IMR-90 (cell line): ENCODE results near the gene DERA. TPM values are rescaled to one million over a fixed set of nuclear protein-coding genes. Genes with fewer than 3 reads are reported as not detected.

Experiments
- ATAC-seq: fragments of 200-7000 bp; cut with Tn5 transposase; 2 replicates; pipeline ENCODE4 v1.9.1; 2020; ENCODE audit warnings: low read depth, mild to moderate bottlenecking, moderate library complexity
- BruUV-seq: library from RNA; stranded (reverse); fragments of 400-500 nt; replicated peaks from 2 replicates; lab custom pipeline; 2021; lab: Mats Ljungman, UMichigan
- CTCF ChIA-PET: fragments of 300-600 bp; formaldehyde crosslinking; extraction: SDS; loops from one replicate; lab custom pipeline; 2021; ENCODE audit warnings: antibody characterized with exemption; lab: Yijun Ruan, JAX
- POLR2A ChIA-PET: fragments of 300-600 bp; sonication (Branson Sonifier 250); formaldehyde crosslinking; loops from one replicate; lab custom pipeline; 2022; ENCODE audit warnings: antibody characterized with exemption; ENCODE audit not compliant: unreplicated experiment; lab: Charles Lee
- DNase-seq: peaks from one replicate; pipeline ENCODE4 v3.0.0; 2013
- H2AFZ ChIP-seq: replicated peaks from 2 replicates; pipeline ENCODE3; 2013; ENCODE audit warnings: low read length, mild to moderate bottlenecking; ENCODE audit not compliant: poor library complexity
- H2AK5ac ChIP-seq: 2 replicates; pipeline ENCODE4 v1.6.1; 2013; ENCODE audit warnings: low read depth, low read length, inconsistent platforms
- H2AK9ac ChIP-seq: replicated peaks from 2 replicates; pipeline ENCODE3; 2013; ENCODE audit warnings: mild to moderate bottlenecking, low read depth, low read length, moderate library complexity; ENCODE audit not compliant: poor library complexity
- H2BK120ac ChIP-seq: 2 replicates; pipeline ENCODE4 v1.6.1; 2013; ENCODE audit warnings: low read depth, low read length, inconsistent platforms
- H2BK15ac ChIP-seq: 3 replicates; pipeline ENCODE4 v1.6.1; 2013; ENCODE audit warnings: low read depth, low read length, inconsistent platforms
- H2BK20ac ChIP-seq: 2 replicates; pipeline ENCODE4 v1.6.1; 2013; ENCODE audit warnings: low read depth, mild to moderate bottlenecking, inconsistent platforms, low read length, moderate library complexity
- H2BK5ac ChIP-seq: 2 replicates; pipeline ENCODE4 v1.6.1; 2013; ENCODE audit warnings: mild to moderate bottlenecking, low read depth, low read length, inconsistent platforms; ENCODE audit not compliant: poor library complexity, severe bottlenecking
- H3K14ac ChIP-seq: replicated peaks from 2 replicates; pipeline ENCODE4 v1.6.1; 2013; ENCODE audit warnings: low read depth, low read length, inconsistent platforms
- H3K18ac ChIP-seq: 2 replicates; pipeline ENCODE4 v1.6.1; 2013; ENCODE audit warnings: low read depth, low read length, control low read depth
- H3K23ac ChIP-seq: 2 replicates; pipeline ENCODE4 v1.6.1; 2013; ENCODE audit warnings: low read depth, low read length, inconsistent platforms
- H3K27ac ChIP-seq: 2 replicates; pipeline ENCODE4 v1.5.1; 2013; ENCODE audit warnings: mild to moderate bottlenecking, control low read depth, low read length; ENCODE audit not compliant: insufficient read depth
- H3K27me3 ChIP-seq: 2 replicates; pipeline ENCODE4 v1.6.1; 2013; ENCODE audit warnings: low read length; ENCODE audit not compliant: control insufficient read depth, insufficient read depth
- H3K36me3 ChIP-seq: 2 replicates; pipeline ENCODE4 v1.6.1; 2013; ENCODE audit warnings: low read length, mixed read lengths; ENCODE audit not compliant: control insufficient read depth, insufficient read depth
- H3K4ac ChIP-seq: 2 replicates; pipeline ENCODE4 v1.6.1; 2013; ENCODE audit warnings: low read depth, low read length, inconsistent platforms
- H3K4me1 ChIP-seq: 2 replicates; pipeline ENCODE4 v1.6.1; 2013; ENCODE audit warnings: low read length, mixed read lengths; ENCODE audit not compliant: control insufficient read depth, insufficient read depth
- H3K4me2 ChIP-seq: 2 replicates; pipeline ENCODE4 v1.6.1; 2013; ENCODE audit warnings: low read depth, mild to moderate bottlenecking, control low read depth, low read length, moderate library complexity
- H3K4me3 ChIP-seq: 2 replicates; pipeline ENCODE4 v1.5.1; 2013; ENCODE audit warnings: low read depth, mild to moderate bottlenecking, control low read depth, low read length, moderate library complexity; ENCODE audit not compliant: insufficient read depth
- H3K56ac ChIP-seq: 2 replicates; pipeline ENCODE4 v1.6.1; 2013; ENCODE audit warnings: low read length, inconsistent platforms; ENCODE audit not compliant: insufficient read depth; ENCODE audit errors: extremely low read depth
- H3K79me1 ChIP-seq, 2 experiments: 2 replicates each; pipeline ENCODE4 v1.6.1; 2013; ENCODE audit warnings: low read length in 2 of 2, inconsistent platforms in 1 of 2, low read depth in 1 of 2
- H3K9ac ChIP-seq: 2 replicates; pipeline ENCODE4 v1.6.1; 2013; ENCODE audit warnings: low read depth, low read length, control low read depth
- H3K9me1 ChIP-seq: 2 replicates; pipeline ENCODE4 v1.6.1; 2013; ENCODE audit warnings: low read length, inconsistent platforms; ENCODE audit not compliant: insufficient read depth
- H3K9me3 ChIP-seq: 2 replicates; pipeline ENCODE4 v1.6.1; 2013; ENCODE audit warnings: low read length; ENCODE audit not compliant: control insufficient read depth, insufficient read depth
- H4K20me1 ChIP-seq: 2 replicates; pipeline ENCODE4 v1.6.1; 2013; ENCODE audit warnings: low read length, inconsistent platforms; ENCODE audit not compliant: insufficient read depth
- H4K5ac ChIP-seq: 2 replicates; pipeline ENCODE4 v1.6.1; 2013; ENCODE audit warnings: mild to moderate bottlenecking, low read depth, low read length, control low read depth
- H4K8ac ChIP-seq, 2 experiments: 2 replicates each; pipeline ENCODE4 v1.6.1; 2013; ENCODE audit warnings: low read depth in 2 of 2, low read length in 2 of 2, control low read depth in 1 of 2, inconsistent platforms in 1 of 2
- H4K91ac ChIP-seq: 2 replicates; pipeline ENCODE4 v1.6.1; 2013; ENCODE audit warnings: low read depth, low read length, inconsistent platforms; ENCODE audit not compliant: insufficient read depth
- BHLHE40 ChIP-seq: fragments of 150-350 bp; IDR thresholded peaks from 2 replicates; pipeline ENCODE4 v1.6.1; 2016; ENCODE audit warnings: mild to moderate bottlenecking, low read depth, low read length
- CEBPB ChIP-seq: IDR thresholded peaks from 2 replicates; pipeline ENCODE4 v1.6.1; 2012; ENCODE audit warnings: low read depth, low read length, improper control_type of control experiment
- CHD1 ChIP-seq: IDR thresholded peaks from 2 replicates; pipeline ENCODE4 v1.6.1; 2012; ENCODE audit warnings: low read depth, low read length, improper control_type of control experiment
- CTCF ChIP-seq: conservative IDR thresholded peaks from 2 replicates; pipeline ENCODE4 v1.5.1; 2012; ENCODE audit warnings: mild to moderate bottlenecking, low read depth, low read length, improper control_type of control experiment
- ELK1 ChIP-seq: fragments of 150-350 bp; IDR thresholded peaks from 2 replicates; pipeline ENCODE4 v1.6.1; 2016; ENCODE audit warnings: low read depth, mild to moderate bottlenecking, low read length, moderate library complexity, borderline replicate concordance
- FOS ChIP-seq: fragments of 150-350 bp; IDR thresholded peaks from 2 replicates; pipeline ENCODE4 v1.6.1; 2016; ENCODE audit warnings: low read depth, low read length
- MAFK ChIP-seq: IDR thresholded peaks from 2 replicates; pipeline ENCODE4 v1.6.1; 2012; ENCODE audit warnings: low read depth, low read length, improper control_type of control experiment
- MAZ ChIP-seq: IDR thresholded peaks from 2 replicates; pipeline ENCODE4 v1.6.1; 2012; ENCODE audit warnings: low read depth, mild to moderate bottlenecking, low read length, improper control_type of control experiment, moderate library complexity, borderline replicate concordance
- MXI1 ChIP-seq: IDR thresholded peaks from 2 replicates; pipeline ENCODE4 v1.6.1; 2012; ENCODE audit warnings: low read depth, mild to moderate bottlenecking, low read length, moderate library complexity, borderline replicate concordance
- NFE2L2 ChIP-seq: fragments of 150-350 bp; IDR thresholded peaks from 2 replicates; pipeline ENCODE4 v1.6.1; 2016; ENCODE audit warnings: low read depth, mild to moderate bottlenecking, low read length
- POLR2A ChIP-seq: IDR thresholded peaks from 2 replicates; pipeline ENCODE4 v1.6.1; 2012; ENCODE audit warnings: mild to moderate bottlenecking, low read depth, low read length
- RAD21 ChIP-seq: IDR thresholded peaks from 2 replicates; pipeline ENCODE4 v1.6.1; 2012; ENCODE audit warnings: low read length, improper control_type of control experiment
- RCOR1 ChIP-seq: IDR thresholded peaks from 2 replicates; pipeline ENCODE4 v1.6.1; 2012; ENCODE audit warnings: mild to moderate bottlenecking, low read length, improper control_type of control experiment; ENCODE audit not compliant: insufficient replicate concordance
- RFX5 ChIP-seq: IDR thresholded peaks from 2 replicates; pipeline ENCODE4 v1.8.0; 2012; ENCODE audit warnings: low read depth, mild to moderate bottlenecking, low read length, moderate library complexity
- SMC3 ChIP-seq: fragments of 150-350 bp; IDR thresholded peaks from 2 replicates; pipeline ENCODE4 v1.6.1; 2016; ENCODE audit warnings: low read depth, mild to moderate bottlenecking, antibody characterized with exemption, low read length, moderate library complexity
- USF2 ChIP-seq: fragments of 150-350 bp; IDR thresholded peaks from 2 replicates; pipeline ENCODE4 v1.6.1; 2017; ENCODE audit warnings: mild to moderate bottlenecking, antibody characterized with exemption, low read length, low read depth
- WGBS, 2 experiments: methylation state at CpG; one replicate each; pipeline versions ENCODE4 v1.1.5 to v1.1.7; 2013; ENCODE audit warnings: missing lambda C conversion rate in 2 of 2; ENCODE audit not compliant: insufficient read length in 1 of 2; ENCODE audit errors: extremely low coverage in 2 of 2; 5-methylcytosine and 5-hydroxymethylcytosine counted together
- dilution Hi-C: fragments of 300-500 bp; cut with HindIII; formaldehyde crosslinking; loops from one replicate; pipeline ENCODE4 v1.14.3; 2018; ENCODE audit warnings: low sequenced_read_pairs; ENCODE audit not compliant: unreplicated experiment
- in situ Hi-C: fragments of 300-500 bp; cut with MboI; formaldehyde crosslinking; loops from 3 replicates; pipeline ENCODE4 v1.14.3; 2019; ENCODE audit warnings: low sequenced_read_pairs, inconsistent platforms, mixed read lengths
- intact Hi-C: fragments of 100-400 bp; cut with micrococcal nuclease; formaldehyde crosslinking; loops from 2 replicates; pipeline ENCODE4 v1.10.0; 2022
- polyA plus RNA-seq, 3 experiments: library from polyadenylated mRNA; depleted of rRNA; stranded (reverse); fragments of >200 nt; gene quantifications; 2 replicates each; pipeline ENCODE4 v1.2.3, GENCODE V29; 2012; ENCODE audit warnings: low replicate concordance in 1 of 3
- total RNA-seq: library from RNA; depleted of rRNA; stranded (reverse); fragments of >200 nt; gene quantifications from 2 replicates; pipeline ENCODE4 v1.2.3, GENCODE V29; 2012

DERA gene
- total and polyA plus RNA-seq, 2 of the 4 experiments (the other 2 are of a cell fraction) = 28.1 to 58.6 TPM

GRCh38 chr12:15931590-15932053, 20.5 kb downstream of the DERA start:
- H3K27me3 ChIP-seq = no peaks in the 10 kb centered on the region
- H3K4ac ChIP-seq = 0 out of 2 replicates have a peak overlapping the region, but pooled peaks have one; percentile 55
- no TSS peak for BruUV-seq
- no peak overlapping the region for H3K4me3 ChIP-seq
- no peak overlapping the region for H4K8ac ChIP-seq
- in situ Hi-C loops (no loop called here), intact Hi-C loops (no loop called here), dilution Hi-C loops (no loop called here)
- no peak overlapping the region for H2AFZ ChIP-seq
- H4K91ac ChIP-seq = no peak overlapping the region
- H3K79me1 ChIP-seq = peaks cover 26 to 52% of the 10 kb centered on the region in 2 experiments
- H4K20me1 ChIP-seq = no peaks in the 10 kb centered on the region
- no peak overlapping the region for H2BK5ac ChIP-seq
- H3K4me1 ChIP-seq = peaks cover 4% of the 10 kb centered on the region; the same call in 1 of the 2 replicates
- H2AK9ac ChIP-seq = no peak overlapping the region
- no peak overlapping the region; the same call in 1 of the 2 replicates for H2BK120ac ChIP-seq
- no peaks in the 10 kb centered on the region for H3K36me3 ChIP-seq
- H3K23ac ChIP-seq = no peak overlapping the region; the same call in 1 of the 2 replicates
- H3K9ac ChIP-seq = no peak overlapping the region
- TF ChIP-seq RCOR1 (no peak), CTCF (0 out of 2 replicates have a peak, but pooled peaks have one; percentile 3), CHD1 (no peak), SMC3 (no peak), CEBPB (no peak), RAD21 (no peak), RFX5 (no peak), BHLHE40 (no peak), MAZ (no peak), FOS (no peak), ELK1 (no peak), POLR2A (no peak), NFE2L2 (peak; percentile 82), MXI1 (no peak), MAFK (0 out of 2 replicates have a peak, but pooled peaks have one; percentile 26), USF2 (no peak)
- H4K5ac ChIP-seq = no peak overlapping the region
- ATAC-seq = no peak
- H2BK15ac ChIP-seq = no peak overlapping the region
- H3K27ac ChIP-seq = no peak overlapping the region
- no peak for DNase-seq
- peaks cover 3% of the 10 kb centered on the region for H3K9me1 ChIP-seq
- no peak overlapping the region for H2BK20ac ChIP-seq
- CTCF ChIA-PET = interaction anchor here (0.6 kb wide), 1 partner anchor 1612 kb away, joined by 4 read pairs; no protein-coding TSS in a partner anchor
- no peak overlapping the region for H3K56ac ChIP-seq
- no peak overlapping the region for H3K14ac ChIP-seq
- H3K4me2 ChIP-seq = no peak overlapping the region
- no peak overlapping the region for H2AK5ac ChIP-seq
- no peak overlapping the region for H3K18ac ChIP-seq
- no peaks in the 10 kb centered on the region for H3K9me3 ChIP-seq
- 80% methylated on average over 2 of the region's 3 CpGs; no CpG with 5 or more reads in 1 of the 2 experiments for WGBS, 2 experiments
- POLR2A ChIA-PET = no interaction called here
